ENCODE measurements around the gene CORO1C.
"Not testable (repeated sequence)": the region's sequence is repeated elsewhere in the genome, so short reads cannot be mapped to it uniquely, and the experiment has no call there.

The CORO1C gene

GRCh38 chr12:108738170-108738569 is 6.9 kb upstream of the CORO1C start:
- Histone ChIP-seq H3K4me1 (ENCODE audit: control insufficient read depth in 1 of 2, insufficient read depth in 1 of 2, low read depth in 1 of 2, low read length in 1 of 2) (peaks cover 10% of the 10 kb centered on the region in 2 experiments), H3K27ac (no peak overlapping the region), H3K27me3 (no peaks in the 10 kb centered on the region), H3K36me3 (no peaks in the 10 kb centered on the region), H3K4me3 (ENCODE audit: low read depth in 1 of 2, low read length in 1 of 2) (no peak overlapping the region), H3K9me3 (no peaks in the 10 kb centered on the region)
- no peak for TF ChIP-seq CTCF (IDR thresholded peaks at IDR 0.05)

- Histone ChIP-seq H3K27me3 (no peaks in the 10 kb centered on the region), H3K4me1 (ENCODE audit: control insufficient read depth in 1 of 2, insufficient read depth in 1 of 2, low read depth in 1 of 2, low read length in 1 of 2) (peaks cover 17 to 22% of the 10 kb centered on the region in 2 experiments), H3K27ac (no peak overlapping the region), H3K36me3 (no peaks in the 10 kb centered on the region), H3K4me3 (ENCODE audit: low read depth in 1 of 2, low read length in 1 of 2) (no peak overlapping the region), H3K9me3 (no peaks in the 10 kb centered on the region)
- no peak for TF ChIP-seq CTCF (IDR thresholded peaks at IDR 0.05)
Measured at GRCh38 chr12:108735855-108736254, 4.5 kb upstream of the CORO1C start.

- no peak for TF ChIP-seq CTCF (IDR thresholded peaks at IDR 0.05)
- Histone ChIP-seq H3K27me3 (no peaks in the 10 kb centered on the region), H3K4me3 (ENCODE audit: low read depth in 1 of 2, low read length in 1 of 2) (no peak overlapping the region), H3K36me3 (no peaks in the 10 kb centered on the region), H3K4me1 (ENCODE audit: control insufficient read depth in 1 of 2, insufficient read depth in 1 of 2, low read depth in 1 of 2, low read length in 1 of 2) (peaks cover 27 to 34% of the 10 kb centered on the region in 2 experiments), H3K9me3 (no peaks in the 10 kb centered on the region), H3K27ac (peak overlapping the region; percentile 62)
Measured at GRCh38 chr12:108734200-108734906, 3.0 kb upstream of the CORO1C start.

GRCh38 chr12:108733230-108733531 is 1.9 kb upstream of the CORO1C start:
- H3K4me3 ChIP-seq (ENCODE audit: low read depth in 1 of 2, low read length in 1 of 2); H3K9me3 ChIP-seq; H3K36me3 ChIP-seq; H3K27me3 ChIP-seq: not testable (repeated sequence)
- peak overlapping the region; percentile 98 for H3K27ac ChIP-seq
- H3K4me1 ChIP-seq (ENCODE audit: control insufficient read depth in 1 of 2, insufficient read depth in 1 of 2, low read depth in 1 of 2, low read length in 1 of 2), result peaks cover 36 to 46% of the 10 kb centered on the region in 2 experiments

- Histone ChIP-seq H3K27ac (peak overlapping the region; percentile 98), H3K4me3 (ENCODE audit: low read depth in 1 of 2, low read length in 1 of 2) (peak overlapping the region; percentile 73 to 97)
- TF ChIP-seq CTCF (IDR thresholded peaks at IDR 0.05), result no peak
Measured at GRCh38 chr12:108732489-108733229, 1.3 kb upstream of the CORO1C start.

GRCh38 chr12:108731866-108732461 is 646 bp upstream of the CORO1C start:
- no peak for TF ChIP-seq CTCF (IDR thresholded peaks at IDR 0.05)
- Histone ChIP-seq H3K27ac (peak overlapping the region; percentile 98), H3K27me3 (no peaks in the 10 kb centered on the region), H3K9me3 (no peaks in the 10 kb centered on the region), H3K36me3 (no peaks in the 10 kb centered on the region), H3K4me3 (ENCODE audit: low read depth in 1 of 2, low read length in 1 of 2) (peak overlapping the region; percentile 73 to 97), H3K4me1 (ENCODE audit: control insufficient read depth in 1 of 2, insufficient read depth in 1 of 2, low read depth in 1 of 2, low read length in 1 of 2) (peaks cover 36 to 46% of the 10 kb centered on the region in 2 experiments)

More at GRCh38 chr12:108732489-108733229, 1.3 kb upstream of the CORO1C start:
- no peaks in the 10 kb centered on the region for H3K27me3 ChIP-seq
- no peaks in the 10 kb centered on the region for H3K36me3 ChIP-seq
- peaks cover 36 to 46% of the 10 kb centered on the region in 2 experiments for H3K4me1 ChIP-seq (ENCODE audit: control insufficient read depth in 1 of 2, insufficient read depth in 1 of 2, low read depth in 1 of 2, low read length in 1 of 2)
- no peaks in the 10 kb centered on the region for H3K9me3 ChIP-seq

All from neutrophil (primary cell).